Measurements from ENCODE around the gene GRK5. TPM values are rescaled to one million over a fixed set of nuclear protein-coding genes. Genes with fewer than 3 reads are reported as not detected.
A peak's percentile ranks its signal among the peaks of the same experiment; 100 is the strongest.

GRK5 gene
- total and polyA plus RNA-seq, 9 of the 15 experiments (the other 6 are each of a cell fraction or from before 2014, with no cell fraction given) = 0.46 to 0.83 (median 0.67) TPM; not detected in 2

- TF ChIP-seq, protein P1, sequence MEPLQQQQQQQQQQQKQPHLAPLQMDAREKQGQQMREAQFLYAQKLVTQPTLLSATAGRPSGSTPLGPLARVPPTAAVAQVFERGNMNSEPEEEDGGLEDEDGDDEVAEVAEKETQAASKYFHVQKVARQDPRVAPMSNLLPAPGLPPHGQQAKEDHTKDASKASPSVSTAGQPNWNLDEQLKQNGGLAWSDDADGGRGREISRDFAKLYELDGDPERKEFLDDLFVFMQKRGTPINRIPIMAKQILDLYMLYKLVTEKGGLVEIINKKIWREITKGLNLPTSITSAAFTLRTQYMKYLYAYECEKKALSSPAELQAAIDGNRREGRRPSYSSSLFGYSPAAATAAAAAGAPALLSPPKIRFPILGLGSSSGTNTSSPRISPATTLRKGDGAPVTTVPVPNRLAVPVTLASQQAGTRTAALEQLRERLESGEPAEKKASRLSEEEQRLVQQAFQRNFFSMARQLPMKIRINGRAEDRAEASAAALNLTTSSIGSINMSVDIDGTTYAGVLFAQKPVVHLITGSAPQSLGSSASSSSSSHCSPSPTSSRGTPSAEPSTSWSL (CRISPR knock-in tag; IDR thresholded peaks at IDR 0.05; ENCODE audit: borderline replicate concordance) = no peak
- TF ChIP-seq SPI1 (IDR thresholded peaks at IDR 0.05; ENCODE audit: borderline replicate concordance, low read depth, low read length) (0 out of 2 replicates have a peak, but pooled peaks have one; percentile 16), FOS (IDR thresholded peaks at IDR 0.05; ENCODE audit: extremely low read depth, insufficient read length) (peak; percentile 50), POLR2AphosphoS5 (IDR thresholded peaks at IDR 0.05; ENCODE audit: control insufficient read depth, insufficient read depth, low read depth, low read length) (peak; percentile 54; the same call in 1 of the 2 replicates), ARID1B (IDR thresholded peaks at IDR 0.05) (peak; percentile 88), NRF1 (conservative IDR thresholded peaks at IDR 0.05 in 1 of 2, IDR thresholded peaks at IDR 0.05 in 1 of 2) (peak; percentile 78 to 82), POLR2AphosphoS2 (IDR thresholded peaks at IDR 0.05; ENCODE audit: low read length) (no peak), ZNF274 (IDR thresholded peaks at IDR 0.05; ENCODE audit: borderline replicate concordance, low read depth, low read length) (no peak), ZSCAN32 (CRISPR knock-in tag; IDR thresholded peaks at IDR 0.05) (peak; percentile 48; the same call in 1 of the 2 replicates), PHF20 (IDR thresholded peaks at IDR 0.05; ENCODE audit: partially characterized antibody) (peak; percentile 52), ETV1 (tag; conservative IDR thresholded peaks at IDR 0.05; ENCODE audit: low read depth) (peak; percentile 53; the same call in 1 of the 2 replicates), FOSL1 (tag; conservative IDR thresholded peaks at IDR 0.05) (peak; percentile 98), CC2D1A (IDR thresholded peaks at IDR 0.05) (0 out of 2 replicates have a peak, but pooled peaks have one; percentile 22), JUN (IDR thresholded peaks at IDR 0.05; ENCODE audit: borderline replicate concordance, low read depth, low read length) (peak; percentile 85), JUN (CRISPR knock-in tag; IDR thresholded peaks at IDR 0.05; ENCODE audit: borderline replicate concordance) (no peak), E2F5 (CRISPR knock-in tag; IDR thresholded peaks at IDR 0.05) (no peak), BCOR (IDR thresholded peaks at IDR 0.05) (peak; percentile 81), RBM25 (IDR thresholded peaks at IDR 0.05; ENCODE audit: low read depth, low read length, severe bottlenecking) (peak; percentile 93)
- TF ChIP-seq, protein P2, sequence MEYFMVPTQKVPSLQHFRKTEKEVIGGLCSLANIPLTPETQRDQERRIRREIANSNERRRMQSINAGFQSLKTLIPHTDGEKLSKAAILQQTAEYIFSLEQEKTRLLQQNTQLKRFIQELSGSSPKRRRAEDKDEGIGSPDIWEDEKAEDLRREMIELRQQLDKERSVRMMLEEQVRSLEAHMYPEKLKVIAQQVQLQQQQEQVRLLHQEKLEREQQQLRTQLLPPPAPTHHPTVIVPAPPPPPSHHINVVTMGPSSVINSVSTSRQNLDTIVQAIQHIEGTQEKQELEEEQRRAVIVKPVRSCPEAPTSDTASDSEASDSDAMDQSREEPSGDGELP (CRISPR knock-in tag; IDR thresholded peaks at IDR 0.05; ENCODE audit: borderline replicate concordance) = peak; percentile 77; the same call in 1 of the 2 replicates
Measured at GRCh38 chr10:119305860-119306513, 98.6 kb downstream of the GRK5 start (continued).

Data from K562 (cell line).